Measurements from ENCODE around the gene CHD1.

CHD1 gene

DNA sequence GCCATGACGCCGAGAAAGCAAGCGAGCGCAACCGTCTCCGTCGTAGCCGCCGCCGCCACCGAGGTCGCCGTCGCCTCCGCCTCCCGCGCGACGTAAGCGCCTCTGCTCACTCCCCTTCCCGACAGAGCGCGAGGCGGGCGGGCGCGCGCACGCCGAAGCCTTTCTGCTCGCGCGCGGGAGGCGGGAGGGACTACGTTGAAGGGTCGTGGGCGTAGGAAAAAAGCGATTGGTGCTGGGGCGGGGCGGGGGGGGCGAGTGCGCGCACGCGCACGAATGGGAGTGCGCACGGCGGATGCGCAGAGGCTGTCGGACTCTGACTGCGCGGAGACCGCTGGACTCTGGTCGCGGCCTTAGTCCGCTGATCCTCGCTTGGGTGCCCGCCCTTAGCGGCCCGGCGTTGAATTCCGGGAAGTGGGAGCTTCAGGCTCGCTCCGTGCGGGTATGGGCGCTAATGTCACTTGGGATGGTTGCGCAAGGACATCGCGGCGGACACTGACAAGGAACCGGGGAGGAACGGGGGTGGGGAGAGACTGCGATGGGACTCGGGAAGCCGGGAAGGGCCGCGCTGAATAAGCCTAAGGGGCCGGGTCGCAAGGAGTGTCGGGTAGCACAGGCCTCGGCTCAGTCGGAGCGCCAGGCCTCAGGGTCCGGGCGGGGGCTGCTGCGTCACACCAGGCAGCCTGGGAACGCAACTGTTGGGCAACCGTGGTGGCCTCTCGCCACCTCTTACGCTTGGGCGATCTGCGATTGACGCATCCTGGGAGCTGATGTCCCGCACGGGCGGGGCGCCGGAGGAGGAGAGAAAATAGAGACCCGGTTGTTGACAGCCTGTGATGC, at the start of gene CHD1:
Gene CHD1, minus strand, starts transcription at position 135 of the 837 bp plus-strand sequence. CDS start 2,621 bp downstream, outside the sequence.
- TF ChIP-seq, protein P1, sequence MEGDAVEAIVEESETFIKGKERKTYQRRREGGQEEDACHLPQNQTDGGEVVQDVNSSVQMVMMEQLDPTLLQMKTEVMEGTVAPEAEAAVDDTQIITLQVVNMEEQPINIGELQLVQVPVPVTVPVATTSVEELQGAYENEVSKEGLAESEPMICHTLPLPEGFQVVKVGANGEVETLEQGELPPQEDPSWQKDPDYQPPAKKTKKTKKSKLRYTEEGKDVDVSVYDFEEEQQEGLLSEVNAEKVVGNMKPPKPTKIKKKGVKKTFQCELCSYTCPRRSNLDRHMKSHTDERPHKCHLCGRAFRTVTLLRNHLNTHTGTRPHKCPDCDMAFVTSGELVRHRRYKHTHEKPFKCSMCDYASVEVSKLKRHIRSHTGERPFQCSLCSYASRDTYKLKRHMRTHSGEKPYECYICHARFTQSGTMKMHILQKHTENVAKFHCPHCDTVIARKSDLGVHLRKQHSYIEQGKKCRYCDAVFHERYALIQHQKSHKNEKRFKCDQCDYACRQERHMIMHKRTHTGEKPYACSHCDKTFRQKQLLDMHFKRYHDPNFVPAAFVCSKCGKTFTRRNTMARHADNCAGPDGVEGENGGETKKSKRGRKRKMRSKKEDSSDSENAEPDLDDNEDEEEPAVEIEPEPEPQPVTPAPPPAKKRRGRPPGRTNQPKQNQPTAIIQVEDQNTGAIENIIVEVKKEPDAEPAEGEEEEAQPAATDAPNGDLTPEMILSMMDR (IDR thresholded peaks at IDR 0.05; ENCODE audit: low read depth, low read length): no peak
- DNase-seq (ENCODE audit: low read depth in 2 of 2): peak; percentile 98 to 99
- H3K4me3 ChIP-seq (replicated peaks in 1 of 2; ENCODE audit: low read depth in 2 of 2, low read length in 2 of 2): peak within 1 kb of the TSS; percentile 93 to 96

DNA sequence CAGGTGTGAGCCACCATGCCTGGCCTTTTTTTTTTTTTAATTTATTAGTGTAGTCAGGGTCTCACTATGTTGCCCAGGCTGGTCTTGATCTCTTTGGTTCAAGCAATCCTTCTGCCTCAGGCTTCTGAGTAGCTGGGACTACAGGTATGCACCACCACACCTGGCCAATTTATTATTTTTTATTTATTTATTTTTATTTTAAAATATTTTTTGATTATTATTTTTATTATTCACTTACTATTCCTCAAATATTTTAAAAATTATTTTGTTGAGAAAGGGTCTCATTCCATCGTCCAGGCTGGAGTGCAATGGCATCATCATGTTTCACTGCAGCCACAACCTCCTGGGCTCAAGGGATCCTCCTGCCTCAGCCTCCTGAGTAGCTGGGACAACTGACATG, 49.7 kb upstream of the CHD1 start:
- H3K4me3 ChIP-seq (replicated peaks in 1 of 2; ENCODE audit: low read depth in 2 of 2, low read length in 2 of 2): no peak overlapping the region
- DNase-seq (ENCODE audit: low read depth in 2 of 2): no peak
- TF ChIP-seq, protein P1 (IDR thresholded peaks at IDR 0.05; ENCODE audit: low read depth, low read length): no peak

DNA sequence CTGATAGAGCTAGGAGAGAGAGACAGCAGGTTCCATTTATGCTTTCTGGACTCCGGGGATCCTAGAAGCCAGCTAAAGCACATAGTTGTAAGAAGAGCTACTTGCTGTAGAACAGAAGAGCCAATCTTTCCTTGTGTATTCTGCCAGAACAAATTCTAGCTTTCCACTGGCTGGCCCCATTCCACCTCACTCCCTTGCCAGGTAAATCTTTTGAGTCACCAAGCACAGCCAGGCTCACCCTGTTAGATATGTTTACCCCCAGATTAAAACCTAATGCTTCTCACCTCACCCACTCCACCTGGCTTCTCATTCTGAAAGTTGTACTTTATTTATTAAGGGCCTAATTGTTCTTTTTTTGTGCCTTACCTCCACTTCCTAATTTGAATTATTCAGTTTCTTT, 48.9 kb upstream of the CHD1 start:
- TF ChIP-seq, protein P1 (IDR thresholded peaks at IDR 0.05; ENCODE audit: low read depth, low read length): no peak
- no peak overlapping the region for H3K4me3 ChIP-seq (replicated peaks in 1 of 2; ENCODE audit: low read depth in 2 of 2, low read length in 2 of 2)
- DNase-seq (ENCODE audit: low read depth in 2 of 2): no peak

DNA sequence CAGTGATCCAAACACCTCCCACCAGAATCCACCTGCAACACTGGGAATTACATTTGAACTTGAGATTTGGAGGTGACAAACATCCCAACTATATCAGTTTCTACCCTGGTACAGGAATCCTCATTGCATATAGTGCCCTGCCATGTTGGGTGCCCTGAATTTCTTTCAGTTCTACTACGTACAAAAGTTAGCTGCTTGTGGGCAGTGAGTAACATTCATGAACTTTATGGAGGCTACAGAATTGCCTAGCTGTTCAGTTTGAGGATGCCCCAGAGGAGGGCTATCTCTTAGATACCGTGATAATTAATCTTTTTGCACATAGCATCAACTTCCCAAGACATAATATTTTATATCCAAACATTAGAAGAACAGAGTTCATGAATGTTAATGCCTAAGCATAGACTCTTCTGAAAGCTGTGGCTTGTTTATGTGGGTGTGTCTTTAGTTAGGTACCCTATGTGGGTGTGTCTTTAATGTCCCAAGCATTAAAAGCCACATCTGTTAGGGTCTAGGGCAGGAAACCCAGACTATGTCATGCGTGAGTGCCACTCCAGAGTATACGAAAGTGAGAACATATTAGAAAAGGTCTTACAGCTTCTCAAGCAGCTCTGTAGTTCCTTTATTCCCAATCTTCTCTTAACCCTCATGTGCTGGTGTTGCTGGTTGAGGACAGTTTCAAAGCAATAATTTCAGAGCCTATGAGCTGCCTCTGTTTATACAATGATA, 47.0 kb upstream of the CHD1 start:
- no peak for DNase-seq (ENCODE audit: low read depth in 2 of 2)
- H3K4me3 ChIP-seq (replicated peaks in 1 of 2; ENCODE audit: low read depth in 2 of 2, low read length in 2 of 2): no peak overlapping the region
- TF ChIP-seq, protein P1 (IDR thresholded peaks at IDR 0.05; ENCODE audit: low read depth, low read length): no peak

DNA sequence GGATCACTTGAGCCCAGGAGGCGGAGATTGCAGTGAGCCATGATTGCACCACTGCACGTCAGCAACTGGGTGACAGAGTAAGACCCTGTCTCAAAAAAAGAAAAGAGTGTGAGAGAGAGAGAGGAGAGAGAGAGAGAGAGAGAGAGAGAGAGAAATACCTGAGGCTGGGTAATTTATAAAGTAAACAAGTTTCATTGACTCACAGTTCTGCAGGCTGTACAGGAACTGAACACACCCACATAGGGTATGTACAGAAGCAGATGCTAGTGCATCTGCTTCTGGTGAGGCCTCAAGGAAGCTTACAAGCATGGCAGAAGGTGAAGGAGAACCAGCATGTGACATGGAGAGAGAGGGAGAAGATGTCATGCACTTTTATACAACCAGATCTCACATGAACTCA, 46.4 kb upstream of the CHD1 start:
- H3K4me3 ChIP-seq (replicated peaks in 1 of 2; ENCODE audit: low read depth in 2 of 2, low read length in 2 of 2): no peak overlapping the region
- DNase-seq (ENCODE audit: low read depth in 2 of 2): peak in 1 of 2 donors; percentile 12
- TF ChIP-seq, protein P1 (IDR thresholded peaks at IDR 0.05; ENCODE audit: low read depth, low read length): no peak

DNA sequence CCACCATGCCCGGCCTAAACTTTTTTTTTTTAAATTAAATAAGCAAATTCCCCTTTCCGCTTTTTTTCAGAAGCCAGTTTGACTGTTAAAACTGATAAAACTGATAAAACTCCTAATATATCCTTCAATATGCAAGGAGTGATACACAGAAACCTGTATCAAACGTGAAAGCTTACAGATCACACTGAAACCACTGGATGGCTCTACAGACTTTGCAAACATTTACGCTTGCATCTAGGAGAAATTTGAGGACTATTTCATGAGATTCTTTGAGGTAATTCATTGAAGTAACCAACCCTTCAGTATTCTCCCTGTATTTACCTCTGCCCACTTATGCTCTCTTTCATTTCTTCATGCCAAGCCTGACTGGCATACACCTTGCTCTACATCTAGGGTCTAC, 40.6 kb upstream of the CHD1 start:
- no peak for DNase-seq (ENCODE audit: low read depth in 2 of 2)
- TF ChIP-seq, protein P1 (IDR thresholded peaks at IDR 0.05; ENCODE audit: low read depth, low read length): no peak
- H3K4me3 ChIP-seq (replicated peaks in 1 of 2; ENCODE audit: low read depth in 2 of 2, low read length in 2 of 2): no peak overlapping the region

All from cardiac fibroblast (primary cell).